H1 (cell line): ENCODE results near the gene SPTSSA. TPM values are rescaled to one million over a fixed set of nuclear protein-coding genes. Genes with fewer than 3 reads are reported as not detected.

Experiments used
- BCL11A ChIP-seq, 2 experiments: IDR thresholded peaks; one replicate each; pipeline ENCODE4 v1.6.1; 2011; ENCODE audit warnings: low read depth in 2 of 2, low read length in 2 of 2, mild to moderate bottlenecking in 2 of 2
- CBX5 ChIP-seq: fragments of 300-800, 300-1000 bp; sonication (generic); IDR thresholded peaks from 2 replicates; pipeline ENCODE4 v1.7.1; 2016; ENCODE audit warnings: antibody characterized with exemption, low read length, low read depth
- CHD1 ChIP-seq: IDR thresholded peaks from 2 replicates; pipeline ENCODE4 v1.6.1; 2012; ENCODE audit warnings: low read depth, low read length, improper control_type of control experiment
- EZH2 ChIP-seq: fragments of 200-600 bp; sonication (generic); IDR thresholded peaks from 2 replicates; pipeline ENCODE4 v1.7.1; 2012; ENCODE audit warnings: low read depth, mild to moderate bottlenecking, moderate library complexity, low read length, inconsistent platforms; ENCODE audit not compliant: severe bottlenecking
- JUN ChIP-seq: IDR thresholded peaks from 2 replicates; pipeline ENCODE4 v1.6.1; 2011; ENCODE audit warnings: low read depth, mild to moderate bottlenecking, improper control_type of control experiment, low read length
- KDM1A ChIP-seq: fragments of 200-600, 300-600 bp; sonication (generic); IDR thresholded peaks from 2 replicates; pipeline ENCODE4 v1.7.1; 2016; ENCODE audit warnings: mild to moderate bottlenecking, low read length, borderline replicate concordance
- RXRA ChIP-seq: IDR thresholded peaks from 2 replicates; pipeline ENCODE4 v1.6.1; 2011; ENCODE audit warnings: low read depth, mild to moderate bottlenecking, low read length, moderate library complexity; ENCODE audit not compliant: insufficient read depth
- polyA plus RNA-seq, 7 experiments: library from polyadenylated mRNA; depleted of rRNA in 3 of 7; stranded (reverse) in 5 of 7; unstranded in 2 of 7; fragments of >200 nt in 5 of 7; fragments of 200-250 nt in 2 of 7; gene quantifications; 1 replicate in 5 of 7; 2 replicates in 1 of 7; 4 replicates in 1 of 7; pipeline versions ENCODE4 v1.2.1 to v1.2.3, GENCODE V29; 2011 to 2013; ENCODE audit warnings: missing spikeins in 2 of 7, mixed read lengths in 2 of 7
- total RNA-seq: library from RNA; stranded (reverse); fragmentation: NEBNext Ultra II Directional; extraction: Animal tissue kit (Norgen Biotek cat#: 25700); gene quantifications from 2 replicates; pipeline ENCODE4 v1.2.1, GENCODE V29; 2021

Gene SPTSSA
- total and polyA plus RNA-seq, 2 of the 8 experiments (the other 6 are each of a cell fraction or from before 2014, with no cell fraction given), result 24.9 to 28.5 TPM

- TF ChIP-seq RXRA, result no peak
- no peak for TF ChIP-seq CBX5
- no peak for TF ChIP-seq EZH2
- no peak for TF ChIP-seq CHD1
- TF ChIP-seq BCL11A (IDR thresholded peaks at IDR 0.05; ENCODE audit: low read depth in 2 of 2, low read length in 2 of 2), result no peak
- no peak for TF ChIP-seq KDM1A
- no peak for TF ChIP-seq JUN
- TF ChIP-seq, all 59 proteins: peak for 0
Measured at GRCh38 chr14:34450958-34451357, 11.1 kb downstream of the SPTSSA start (continued).
